CD4-positive, alpha-beta memory T cell (primary cell): Measurements from ENCODE around the gene CCDC134. TPM values are rescaled to one million over a fixed set of nuclear protein-coding genes. Genes with fewer than 3 reads are reported as not detected.

Source experiments
- CTCF ChIA-PET: fragments of 350-600 bp; sonication (Branson Sonifier 250); formaldehyde crosslinking; loops from one replicate; lab custom pipeline; 2021; ENCODE audit warnings: inconsistent platforms; ENCODE audit not compliant: partially characterized antibody; lab: Charles Lee
- POLR2A ChIA-PET: fragments of 350-600 bp; sonication (Branson Sonifier 250); formaldehyde crosslinking; loops from one replicate; lab custom pipeline; 2021; ENCODE audit not compliant: partially characterized antibody; lab: Charles Lee
- DNase-seq, 5 donors: peaks; one replicate each; pipeline versions ENCODE4 v3.0.0 to v3.0.0-alpha.2; 2020 to 2022; ENCODE audit warnings: mixed read lengths in 1 of 5
- H3K27ac ChIP-seq: one replicate; pipeline ENCODE4 v1.7.0; 2013; ENCODE audit warnings: low read depth, low read length
- H3K27me3 ChIP-seq: 2 replicates; pipeline ENCODE4 v1.7.0; 2013; ENCODE audit warnings: mild to moderate bottlenecking, low read length, moderate library complexity; ENCODE audit not compliant: insufficient read depth
- H3K36me3 ChIP-seq: 2 replicates; pipeline ENCODE4 v1.7.0; 2013; ENCODE audit warnings: mild to moderate bottlenecking, low read length, moderate library complexity; ENCODE audit not compliant: insufficient read depth
- H3K4me1 ChIP-seq: 2 replicates; pipeline ENCODE4 v1.7.0; 2013; ENCODE audit warnings: mild to moderate bottlenecking, low read length, moderate library complexity; ENCODE audit not compliant: insufficient read depth
- H3K4me3 ChIP-seq, 2 donors: one replicate each; pipeline ENCODE4 v1.7.0; 2013; ENCODE audit warnings: low read length in 2 of 2, mild to moderate bottlenecking in 1 of 2
- H3K9me3 ChIP-seq, 2 donors: one replicate each; pipeline ENCODE4 v1.7.0; 2013; ENCODE audit warnings: low read length in 2 of 2, control low read depth in 1 of 2; ENCODE audit not compliant: control insufficient read depth in 1 of 2
- H3K27ac Mint-ChIP-seq, 7 donors: one replicate each; pipeline ENCODE4 v1.8.0; 2020 to 2021; ENCODE audit warnings: mixed read lengths in 7 of 7, mild to moderate bottlenecking in 6 of 7, inconsistent platforms in 3 of 7, moderate library complexity in 3 of 7
- H3K27me3 Mint-ChIP-seq, 2 donors: one replicate each; pipeline ENCODE4 v1.8.0; 2020 to 2021; ENCODE audit warnings: mixed read lengths in 2 of 2
- H3K36me3 Mint-ChIP-seq, 2 donors: one replicate each; pipeline ENCODE4 v1.8.0; 2020 to 2021; ENCODE audit warnings: mixed read lengths in 2 of 2, inconsistent platforms in 1 of 2, mild to moderate bottlenecking in 1 of 2
- H3K4me1 Mint-ChIP-seq, 4 donors: one replicate each; pipeline ENCODE4 v1.8.0; 2020 to 2021; ENCODE audit warnings: mixed read lengths in 4 of 4, mild to moderate bottlenecking in 1 of 4
- H3K4me3 Mint-ChIP-seq, 8 donors: one replicate each; pipeline ENCODE4 v1.8.0; 2020 to 2021; ENCODE audit warnings: mixed read lengths in 8 of 8, mild to moderate bottlenecking in 7 of 8, moderate library complexity in 6 of 8, inconsistent platforms in 3 of 8
- H3K9me3 Mint-ChIP-seq, 8 donors: one replicate each; pipeline ENCODE4 v1.8.0; 2020 to 2021; ENCODE audit warnings: mixed read lengths in 8 of 8, mild to moderate bottlenecking in 5 of 8, inconsistent platforms in 3 of 8, moderate library complexity in 1 of 8
- intact Hi-C: fragments of 100-400 bp; cut with micrococcal nuclease; formaldehyde crosslinking; loops from one replicate; pipeline ENCODE4 v1.15.1; 2023
- polyA plus RNA-seq, 2 donors: library from polyadenylated mRNA; unstranded; fragments of 300-500 nt; fragmentation: Illumina TruSeq; gene quantifications; one replicate each; pipeline ENCODE4 v1.2.3, GENCODE V29; 2021
- total RNA-seq, 2 experiments: library from RNA; stranded (reverse); gene quantifications; one replicate each; pipeline ENCODE4 v1.2.3, GENCODE V29; 2021

Gene CCDC134
- total and polyA plus RNA-seq, 4 experiments from 2014 or later: 1.2 to 27.8 (median 13.0) TPM

GRCh38 chr22:41838842-41839618, 38.6 kb downstream of the CCDC134 start:
- H3K36me3 Mint-ChIP-seq: peaks cover 12 to 27% of the 10 kb centered on the region in 2 donors
- ChIA-PET POLR2A (interaction anchor here (0.8 to 1.0 kb wide), 3 partner anchors 23 to 101 kb away, joined by 3 to 5 read pairs (median 4); partner anchors contain the start of gene CCDC134), CTCF (interaction anchor here (0.9 to 1.4 kb wide), 3 partner anchors 18 to 93 kb away, joined by 3 to 6 read pairs (median 3); no protein-coding TSS in a partner anchor)
- H3K27me3 ChIP-seq: no peaks in the 10 kb centered on the region
- no peaks in the 10 kb centered on the region for H3K9me3 Mint-ChIP-seq
- intact Hi-C loops: no loop called here
- no peak overlapping the region for H3K27ac ChIP-seq
- H3K9me3 ChIP-seq: no peaks in the 10 kb centered on the region
- peaks cover 57% of the 10 kb centered on the region for H3K4me1 ChIP-seq
- no peak for DNase-seq
- H3K4me3 ChIP-seq: no peak overlapping the region
- peaks cover 11% of the 10 kb centered on the region for H3K36me3 ChIP-seq
- peak overlapping the region in 6 of 7 donors; percentile 14 to 77 (median 42) for H3K27ac Mint-ChIP-seq
- H3K4me1 Mint-ChIP-seq: peaks cover 52 to 76% (median 62%) of the 10 kb centered on the region in 4 donors
- H3K27me3 Mint-ChIP-seq: no peaks in the 10 kb centered on the region
- peak overlapping the region in 2 of 8 donors; percentile 14 to 24 for H3K4me3 Mint-ChIP-seq

- Mint-ChIP-seq H3K27ac (peak overlapping the region in 3 of 7 donors; percentile 31 to 74 (median 33)), H3K4me1 (peaks cover 52 to 78% (median 63%) of the 10 kb centered on the region in 4 donors), H3K9me3 (no peaks in the 10 kb centered on the region), H3K36me3 (peaks cover 12 to 22% of the 10 kb centered on the region in 2 donors), H3K4me3 (peak overlapping the region in 1 of 8 donors; percentile 33), H3K27me3 (no peaks in the 10 kb centered on the region)
- intact Hi-C loops: no loop called here
- ChIA-PET POLR2A (interaction anchor here (1.0 to 3.3 kb wide), 2 partner anchors 40 to 99 kb away, joined by 3 to 11 read pairs; partner anchors contain the start of gene CCDC134), CTCF (interaction anchor here (0.8 to 1.4 kb wide), 4 partner anchors 13 to 94 kb away, joined by 3 to 6 read pairs (median 3); no protein-coding TSS in a partner anchor)
- peaks cover 11% of the 10 kb centered on the region for H3K36me3 ChIP-seq
- no peak overlapping the region for H3K4me3 ChIP-seq
- no peak for DNase-seq
- no peak overlapping the region for H3K27ac ChIP-seq
- no peaks in the 10 kb centered on the region for H3K9me3 ChIP-seq
- H3K27me3 ChIP-seq: no peaks in the 10 kb centered on the region
- peaks cover 60% of the 10 kb centered on the region for H3K4me1 ChIP-seq
These were observed 39.7 kb downstream of the CCDC134 start for GRCh38 chr22:41840216-41840615.

DNA sequence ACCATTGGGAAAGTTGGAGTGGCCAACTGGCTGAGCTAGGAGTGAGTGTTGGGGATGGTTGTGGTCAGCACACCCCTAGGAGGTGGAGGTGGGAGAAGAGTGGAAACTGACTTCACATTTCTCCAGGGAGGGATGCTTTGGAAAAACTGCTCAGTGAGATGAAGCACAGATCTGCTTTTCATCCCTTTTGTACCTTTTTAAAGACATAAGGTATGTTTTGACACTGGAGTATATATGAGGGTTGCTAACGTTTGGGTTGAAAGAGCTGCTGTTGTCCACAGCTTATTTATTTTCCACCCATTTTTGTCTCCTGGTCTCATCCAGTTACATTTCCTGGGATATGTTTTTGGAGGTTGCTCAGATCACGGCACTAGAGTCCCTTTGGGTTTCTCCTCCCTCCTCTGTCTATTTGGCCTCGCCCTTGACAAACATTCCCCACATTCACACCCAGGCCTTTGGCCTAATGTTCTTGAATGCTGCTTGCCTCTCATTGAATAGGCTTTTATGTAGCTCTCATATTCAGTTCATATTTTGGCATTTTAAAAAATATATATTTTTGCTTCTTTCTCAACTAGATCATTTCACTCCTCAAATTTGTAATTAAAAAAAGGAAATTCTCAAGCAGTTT, 40.7 kb downstream of the CCDC134 start:
- peaks cover 57 to 82% (median 68%) of the 10 kb centered on the region in 4 donors for H3K4me1 Mint-ChIP-seq
- H3K36me3 Mint-ChIP-seq: peaks cover 11 to 19% of the 10 kb centered on the region in 2 donors
- Histone ChIP-seq H3K27me3 (no peaks in the 10 kb centered on the region), H3K27ac (no peak overlapping the region), H3K9me3 (no peaks in the 10 kb centered on the region), H3K4me3 (no peak overlapping the region), H3K4me1 (peaks cover 63% of the 10 kb centered on the region), H3K36me3 (peaks cover 6% of the 10 kb centered on the region)
- peak overlapping the region in 2 of 7 donors; percentile 24 to 33 for H3K27ac Mint-ChIP-seq
- no peak overlapping the region for H3K4me3 Mint-ChIP-seq
- H3K9me3 Mint-ChIP-seq: no peaks in the 10 kb centered on the region
- intact Hi-C loops: no loop called here
- no peaks in the 10 kb centered on the region for H3K27me3 Mint-ChIP-seq
- ChIA-PET POLR2A (interaction anchor here (2.9 to 4.9 kb wide), 3 partner anchors 8 to 100 kb away, joined by 9 to 30 read pairs (median 11); partner anchors contain the start of genes CCDC134 and SREBF2), CTCF (interaction anchor here (1.1 to 2.2 kb wide), 4 partner anchors 11 to 144 kb away, joined by 3 to 11 read pairs (median 4); no protein-coding TSS in a partner anchor)
- no peak for DNase-seq

- ChIA-PET POLR2A (interaction anchor here (1.0 to 4.9 kb wide), 6 partner anchors 10 to 97 kb away, joined by 3 to 30 read pairs (median 7); partner anchors contain the start of genes CCDC134 and SREBF2), CTCF (interaction anchor here (0.7 to 2.2 kb wide), 7 partner anchors 9 to 129 kb away, joined by 3 to 11 read pairs (median 3); no protein-coding TSS in a partner anchor)
- no peak overlapping the region for H3K4me3 ChIP-seq
- H3K27ac Mint-ChIP-seq: peak overlapping the region; percentile 6 to 62 (median 10)
- H3K27me3 ChIP-seq: no peaks in the 10 kb centered on the region
- no peaks in the 10 kb centered on the region for H3K9me3 Mint-ChIP-seq
- peak overlapping the region in 1 of 8 donors; percentile 17 for H3K4me3 Mint-ChIP-seq
- H3K9me3 ChIP-seq: no peaks in the 10 kb centered on the region
- no peak for DNase-seq
- peaks cover 58 to 83% (median 70%) of the 10 kb centered on the region in 4 donors for H3K4me1 Mint-ChIP-seq
- no peaks in the 10 kb centered on the region for H3K36me3 ChIP-seq
- intact Hi-C loops: loop anchor here (2.0 kb wide), 1 partner anchor 14 kb away; no protein-coding TSS in a partner anchor
- H3K27me3 Mint-ChIP-seq: no peaks in the 10 kb centered on the region
- peaks cover 73% of the 10 kb centered on the region for H3K4me1 ChIP-seq
- peaks cover 4 to 12% of the 10 kb centered on the region in 2 donors for H3K36me3 Mint-ChIP-seq
- no peak overlapping the region for H3K27ac ChIP-seq
These were observed 42.8 kb downstream of the CCDC134 start for GRCh38 chr22:41842996-41843970.

DNA sequence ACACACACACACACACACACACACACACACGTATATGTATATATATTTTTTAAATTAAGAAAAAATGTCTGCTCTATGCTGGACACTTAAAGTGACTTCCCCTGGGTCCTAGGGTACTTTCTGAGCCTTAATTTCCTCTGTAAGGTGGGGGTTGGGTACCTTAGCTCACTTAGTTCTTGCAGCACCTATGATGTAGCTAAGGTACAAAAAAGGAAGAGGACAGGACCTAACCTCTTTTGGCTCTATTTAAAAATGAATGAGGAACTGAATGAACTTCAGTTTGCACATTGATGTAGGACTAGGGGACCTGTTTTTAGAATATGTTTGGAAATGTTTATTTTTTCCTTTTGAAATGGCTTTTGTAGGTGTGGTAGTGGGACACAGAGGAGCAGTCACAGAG, 43.6 kb downstream of the CCDC134 start:
- peaks cover 70% of the 10 kb centered on the region for H3K4me1 ChIP-seq
- peak overlapping the region in 5 of 7 donors; percentile 59 to 76 (median 72) for H3K27ac Mint-ChIP-seq
- no peak for DNase-seq
- H3K27ac ChIP-seq: no peak overlapping the region
- H3K27me3 Mint-ChIP-seq: no peaks in the 10 kb centered on the region
- H3K9me3 ChIP-seq: no peaks in the 10 kb centered on the region
- intact Hi-C loops: no loop called here
- H3K4me3 ChIP-seq: no peak overlapping the region
- ChIA-PET POLR2A (interaction anchor here (1.1 to 4.9 kb wide), 2 partner anchors 11 to 18 kb away, joined by 5 to 30 read pairs; partner anchors contain the start of gene SREBF2), CTCF (interaction anchor here (1.2 to 1.9 kb wide), 2 partner anchors 18 to 98 kb away, joined by 3 to 4 read pairs; no protein-coding TSS in a partner anchor)
- H3K36me3 ChIP-seq: no peaks in the 10 kb centered on the region
- H3K27me3 ChIP-seq: no peaks in the 10 kb centered on the region
- H3K9me3 Mint-ChIP-seq: no peaks in the 10 kb centered on the region
- H3K36me3 Mint-ChIP-seq: peaks cover 7 to 12% of the 10 kb centered on the region in 2 donors
- H3K4me3 Mint-ChIP-seq: no peak overlapping the region
- peaks cover 59 to 80% (median 70%) of the 10 kb centered on the region in 4 donors for H3K4me1 Mint-ChIP-seq

DNA sequence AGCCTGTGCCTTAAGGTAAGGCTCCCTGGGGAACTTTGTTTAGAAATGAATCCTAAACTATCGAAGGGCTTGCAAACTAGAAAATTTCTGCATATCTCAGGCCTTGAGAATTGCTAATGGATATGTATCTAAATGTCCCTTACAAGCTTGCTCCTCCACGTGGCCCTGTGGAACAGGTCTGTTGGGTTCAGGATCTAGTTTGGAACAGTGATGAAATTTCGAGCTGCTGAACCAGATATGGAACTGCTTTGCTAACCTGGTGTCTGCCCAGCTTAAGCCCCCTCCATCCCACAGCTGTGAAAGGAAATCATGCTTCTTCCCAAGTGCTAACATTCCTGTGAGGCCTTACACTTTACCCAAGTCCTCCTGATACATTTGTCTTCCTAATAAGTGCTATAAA, 44.0 kb downstream of the CCDC134 start:
- H3K4me1 Mint-ChIP-seq: peaks cover 55 to 76% (median 66%) of the 10 kb centered on the region in 4 donors
- Histone ChIP-seq H3K27ac (no peak overlapping the region), H3K4me3 (no peak overlapping the region), H3K36me3 (no peaks in the 10 kb centered on the region), H3K4me1 (peaks cover 65% of the 10 kb centered on the region), H3K9me3 (no peaks in the 10 kb centered on the region), H3K27me3 (no peaks in the 10 kb centered on the region)
- no peak overlapping the region for H3K4me3 Mint-ChIP-seq
- H3K27ac Mint-ChIP-seq: peak overlapping the region in 1 of 7 donors; percentile 43
- H3K36me3 Mint-ChIP-seq: peaks cover 7 to 12% of the 10 kb centered on the region in 2 donors
- H3K27me3 Mint-ChIP-seq: no peaks in the 10 kb centered on the region
- CTCF ChIA-PET: interaction anchor here (1.2 to 1.9 kb wide), 2 partner anchors 17 to 98 kb away, joined by 3 to 4 read pairs; no protein-coding TSS in a partner anchor
- POLR2A ChIA-PET: interaction anchor here (1.1 to 4.9 kb wide), 2 partner anchors 11 to 18 kb away, joined by 5 to 30 read pairs; partner anchors contain the start of gene SREBF2
- intact Hi-C loops: no loop called here
- H3K9me3 Mint-ChIP-seq: no peaks in the 10 kb centered on the region
- no peak for DNase-seq
